LHCN-M2 (cell line): ENCODE results near the gene CCDC3. TPM values are rescaled to one million over a fixed set of nuclear protein-coding genes. Genes with fewer than 3 reads are reported as not detected.
"Not testable (repeated sequence)": the region's sequence is repeated elsewhere in the genome, so short reads cannot be mapped to it uniquely, and the experiment has no call there.

Source experiments
- DNase-seq: peaks from one replicate; pipeline ENCODE4 v3.0.0-alpha.2; 2012; ENCODE audit warnings: low read depth
- polyA plus RNA-seq: library from polyadenylated mRNA; unstranded; fragments of >200 nt; gene quantifications from one replicate; pipeline ENCODE4 v1.2.1, GENCODE V29; 2012; ENCODE audit warnings: missing spikeins
- total RNA-seq: library from RNA; depleted of rRNA; stranded (reverse); fragments of >200 nt; gene quantifications from 2 replicates; pipeline ENCODE4 v1.2.3, GENCODE V29; 2014; rRNA removed

Gene CCDC3
- total RNA-seq, result 3.2 and 4.0 TPM in 2 replicates
- polyA plus RNA-seq, result 6.2 TPM

GRCh38 chr10:13001041-13001886, at the start of gene CCDC3:
TSS of gene CCDC3 (minus strand) at chr10:13001713. CDS start at chr10:13001570, 143 bp downstream.
- DNase-seq, result peak; percentile 13

GRCh38 chr10:13051126-13051694, 49.7 kb upstream of the CCDC3 start:
- no peak for DNase-seq

- DNase-seq, result no peak
These were observed 48.4 kb upstream of the CCDC3 start for GRCh38 chr10:13049774-13050420.

GRCh38 chr10:13048762-13049161, 47.2 kb upstream of the CCDC3 start:
- DNase-seq, result no peak

- DNase-seq, result no peak
These were observed 46.2 kb upstream of the CCDC3 start for GRCh38 chr10:13047529-13048206.

- no peak for DNase-seq
These were observed 45.5 kb upstream of the CCDC3 start for GRCh38 chr10:13046851-13047528.

GRCh38 chr10:13043520-13043919, 42.0 kb upstream of the CCDC3 start:
- no peak for DNase-seq

GRCh38 chr10:13039761-13040160, 38.2 kb upstream of the CCDC3 start:
- no peak for DNase-seq

GRCh38 chr10:13038391-13038790, 36.9 kb upstream of the CCDC3 start:
- DNase-seq, result no peak

GRCh38 chr10:13037832-13038231, 36.3 kb upstream of the CCDC3 start:
- no peak for DNase-seq

- no peak for DNase-seq
These were observed 35.3 kb upstream of the CCDC3 start for GRCh38 chr10:13036841-13037240.

- not testable (repeated sequence) for DNase-seq
These were observed 34.2 kb upstream of the CCDC3 start for GRCh38 chr10:13035731-13036130.

- DNase-seq, result no peak
These were observed 25.4 kb upstream of the CCDC3 start for GRCh38 chr10:13026873-13027272.

- DNase-seq, result no peak
These were observed 22.2 kb upstream of the CCDC3 start for GRCh38 chr10:13023754-13024153.

GRCh38 chr10:13019280-13019679, 17.8 kb upstream of the CCDC3 start:
- no peak for DNase-seq

GRCh38 chr10:13018171-13018570, 16.7 kb upstream of the CCDC3 start:
- DNase-seq, result no peak

- no peak for DNase-seq
These were observed 15.4 kb upstream of the CCDC3 start for GRCh38 chr10:13016886-13017285.

- DNase-seq, result no peak
These were observed 14.9 kb upstream of the CCDC3 start for GRCh38 chr10:13016426-13016825.

GRCh38 chr10:13006037-13006436, 4.5 kb upstream of the CCDC3 start:
- no peak for DNase-seq

GRCh38 chr10:13003759-13004158, 2.2 kb upstream of the CCDC3 start:
- no peak for DNase-seq

GRCh38 chr10:13003004-13003403, 1.5 kb upstream of the CCDC3 start:
- DNase-seq, result no peak

- DNase-seq, result no peak
These were observed 337 bp upstream of the CCDC3 start for GRCh38 chr10:13001887-13002212.
